HG02981 (cell line): Measurements from ENCODE around the gene PRR12.

Experiments used
- ATAC-seq: cut with Tn5 transposase; IDR thresholded peaks from one replicate; pipeline ENCODE4 v1.9.1; 2021; ENCODE audit warnings: mild to moderate bottlenecking, moderate library complexity; ENCODE audit not compliant: unreplicated experiment

The PRR12 gene

DNA sequence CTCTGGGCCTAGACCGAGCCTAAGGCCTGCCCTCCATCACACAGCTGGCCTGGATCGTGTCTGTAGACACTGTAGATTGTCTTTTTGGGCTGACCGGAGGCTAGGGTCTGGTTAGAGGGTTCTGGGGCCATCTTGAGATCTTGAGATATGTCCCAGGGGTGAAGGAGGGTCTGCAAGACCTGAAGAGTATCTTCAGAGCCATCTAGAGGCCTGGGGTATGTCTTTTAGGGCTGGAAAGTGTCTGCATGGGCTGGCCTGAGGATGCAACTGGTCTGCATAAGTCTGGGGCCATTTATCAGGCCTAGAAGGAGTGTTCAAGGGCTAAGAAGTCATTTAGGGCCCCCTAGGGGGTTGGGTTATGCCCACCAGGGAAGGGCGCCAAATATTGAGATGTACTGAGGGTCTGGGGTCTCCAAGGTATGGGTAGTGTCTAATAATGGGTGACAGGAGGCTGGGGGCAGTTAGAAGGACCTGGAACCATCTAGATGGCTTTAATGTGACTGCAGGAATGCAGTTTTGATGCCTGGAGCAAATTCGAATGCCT is 51.6 kb downstream of the PRR12 start:
- no peak for ATAC-seq

GRCh38 chr19:49643466-49643865 is 52.5 kb downstream of the PRR12 start:
- ATAC-seq = no peak

DNA sequence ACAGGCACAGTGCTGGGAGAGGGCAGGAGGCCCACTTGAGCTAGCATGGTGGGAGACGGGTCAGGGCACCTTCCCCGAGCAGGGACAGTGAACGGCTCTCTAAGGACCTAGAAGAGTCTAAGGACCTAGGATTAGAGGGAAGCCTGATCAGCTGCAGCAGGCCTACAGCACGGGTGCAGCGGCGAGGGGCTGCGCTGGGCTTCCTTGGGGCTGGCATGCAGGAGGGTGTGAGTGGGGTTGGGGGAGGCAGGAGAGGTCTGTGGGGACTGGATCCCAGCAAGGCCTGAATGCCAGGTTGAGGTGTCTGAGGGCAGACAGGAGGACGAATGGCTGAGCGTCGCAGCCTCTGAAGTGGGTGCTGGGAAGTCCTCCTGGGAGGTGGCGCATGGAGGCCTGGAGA is 54.6 kb downstream of the PRR12 start:
- ATAC-seq = no peak

- no peak for ATAC-seq
These were observed 55.0 kb downstream of the PRR12 start for GRCh38 chr19:49645995-49646394.

DNA sequence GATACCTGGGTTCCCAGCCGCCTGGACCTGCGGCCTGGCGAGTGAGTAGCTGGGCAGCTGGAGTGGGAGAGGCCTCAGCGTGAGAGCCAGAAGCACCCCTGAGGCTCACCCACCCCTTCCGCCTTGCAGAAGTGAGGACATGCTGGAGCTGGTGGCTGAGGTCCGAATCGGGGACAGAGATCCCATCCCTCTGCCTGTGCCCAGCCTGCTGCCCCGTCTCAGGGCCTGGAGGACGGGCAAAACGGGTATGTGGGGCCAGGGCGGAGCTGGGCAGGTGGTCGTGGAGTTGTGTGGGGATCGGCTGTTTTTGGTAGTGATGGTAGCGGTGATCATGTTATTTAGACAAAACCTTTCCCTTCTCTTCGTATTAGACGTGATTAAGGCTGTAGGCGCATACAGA is 55.6 kb downstream of the PRR12 start:
- ATAC-seq = no peak

DNA sequence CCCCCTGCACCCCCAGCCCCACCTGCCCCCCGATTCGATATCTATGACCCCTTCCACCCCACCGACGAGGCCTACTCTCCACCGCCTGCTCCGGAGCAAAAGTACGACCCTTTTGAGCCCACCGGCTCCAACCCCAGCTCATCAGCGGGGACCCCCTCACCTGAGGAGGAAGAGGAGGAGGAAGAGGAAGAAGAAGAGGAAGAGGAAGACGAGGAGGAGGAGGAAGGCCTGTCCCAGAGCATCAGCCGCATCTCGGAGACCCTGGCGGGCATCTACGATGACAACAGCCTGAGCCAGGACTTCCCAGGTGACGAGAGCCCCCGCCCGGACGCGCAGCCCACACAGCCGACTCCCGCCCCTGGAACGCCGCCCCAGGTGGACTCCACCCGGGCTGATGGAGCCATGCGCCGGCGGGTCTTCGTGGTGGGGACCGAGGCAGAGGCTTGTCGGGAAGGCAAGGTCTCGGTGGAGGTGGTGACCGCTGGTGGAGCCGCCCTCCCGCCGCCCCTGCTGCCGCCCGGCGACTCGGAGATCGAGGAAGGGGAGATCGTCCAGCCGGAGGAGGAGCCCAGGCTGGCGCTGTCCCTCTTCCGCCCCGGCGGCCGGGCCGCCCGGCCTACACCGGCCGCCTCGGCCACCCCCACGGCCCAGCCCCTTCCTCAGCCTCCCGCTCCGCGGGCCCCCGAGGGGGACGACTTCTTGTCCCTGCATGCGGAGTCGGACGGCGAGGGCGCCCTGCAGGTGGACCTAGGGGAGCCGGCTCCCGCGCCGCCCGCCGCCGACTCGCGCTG is 60.2 kb downstream of the PRR12 start:
- no peak for ATAC-seq

GRCh38 chr19:49651820-49652550 is 61.0 kb downstream of the PRR12 start:
- no peak for ATAC-seq

DNA sequence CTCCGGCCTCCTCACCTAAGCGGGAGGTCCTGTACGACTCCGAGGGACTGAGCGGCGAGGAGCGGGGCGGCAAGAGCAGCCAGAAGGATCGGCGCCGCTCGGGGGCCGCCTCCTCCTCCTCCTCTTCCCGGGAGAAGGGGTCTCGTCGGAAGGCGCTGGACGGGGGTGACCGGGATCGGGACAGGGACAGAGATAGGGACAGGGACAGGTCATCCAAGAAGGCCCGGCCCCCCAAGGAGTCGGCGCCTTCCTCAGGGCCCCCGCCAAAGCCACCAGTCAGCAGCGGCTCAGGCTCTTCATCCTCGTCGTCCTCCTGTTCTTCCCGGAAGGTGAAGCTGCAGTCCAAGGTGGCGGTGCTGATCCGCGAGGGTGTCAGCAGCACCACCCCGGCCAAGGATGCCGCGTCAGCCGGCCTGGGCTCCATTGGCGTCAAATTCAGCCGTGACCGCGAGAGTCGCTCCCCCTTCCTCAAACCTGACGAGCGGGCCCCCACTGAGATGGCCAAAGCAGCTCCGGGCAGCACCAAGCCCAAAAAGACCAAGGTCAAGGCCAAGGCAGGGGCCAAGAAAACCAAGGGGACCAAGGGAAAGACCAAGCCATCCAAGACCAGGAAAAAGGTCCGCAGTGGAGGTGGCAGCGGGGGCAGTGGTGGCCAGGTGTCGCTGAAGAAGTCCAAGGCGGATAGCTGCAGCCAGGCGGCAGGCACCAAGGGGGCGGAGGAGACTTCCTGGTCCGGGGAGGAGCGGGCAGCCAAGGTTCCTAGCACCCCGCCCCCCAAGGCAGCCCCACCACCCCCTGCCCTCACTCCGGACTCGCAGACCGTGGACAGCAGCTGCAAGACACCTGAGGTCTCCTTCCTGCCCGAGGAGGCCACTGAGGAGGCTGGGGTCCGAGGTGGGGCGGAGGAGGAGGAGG is 61.8 kb downstream of the PRR12 start:
- ATAC-seq = no peak

GRCh38 chr19:49653466-49653806 is 62.5 kb downstream of the PRR12 start:
- ATAC-seq = no peak

DNA sequence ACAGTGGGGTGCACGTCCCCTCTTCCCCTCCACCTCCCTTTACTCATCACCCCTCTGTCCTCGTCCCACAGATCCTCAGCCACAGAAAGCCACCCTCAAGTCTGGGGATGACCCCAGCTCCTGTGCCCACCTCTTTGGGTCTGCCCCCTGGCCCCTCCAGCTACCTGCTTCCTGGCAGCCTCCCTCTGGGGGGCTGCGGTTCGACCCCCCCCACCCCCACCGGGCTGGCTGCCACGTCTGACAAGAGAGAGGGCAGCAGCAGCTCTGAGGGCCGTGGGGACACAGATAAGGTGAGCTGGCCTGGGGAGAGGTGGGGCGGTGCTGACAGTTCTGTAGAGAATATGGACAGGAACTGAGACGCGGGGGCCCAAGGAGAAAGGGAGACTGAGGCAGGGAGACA is 63.6 kb downstream of the PRR12 start:
- no peak for ATAC-seq

GRCh38 chr19:49655570-49656455 is 64.8 kb downstream of the PRR12 start:
- no peak for ATAC-seq

DNA sequence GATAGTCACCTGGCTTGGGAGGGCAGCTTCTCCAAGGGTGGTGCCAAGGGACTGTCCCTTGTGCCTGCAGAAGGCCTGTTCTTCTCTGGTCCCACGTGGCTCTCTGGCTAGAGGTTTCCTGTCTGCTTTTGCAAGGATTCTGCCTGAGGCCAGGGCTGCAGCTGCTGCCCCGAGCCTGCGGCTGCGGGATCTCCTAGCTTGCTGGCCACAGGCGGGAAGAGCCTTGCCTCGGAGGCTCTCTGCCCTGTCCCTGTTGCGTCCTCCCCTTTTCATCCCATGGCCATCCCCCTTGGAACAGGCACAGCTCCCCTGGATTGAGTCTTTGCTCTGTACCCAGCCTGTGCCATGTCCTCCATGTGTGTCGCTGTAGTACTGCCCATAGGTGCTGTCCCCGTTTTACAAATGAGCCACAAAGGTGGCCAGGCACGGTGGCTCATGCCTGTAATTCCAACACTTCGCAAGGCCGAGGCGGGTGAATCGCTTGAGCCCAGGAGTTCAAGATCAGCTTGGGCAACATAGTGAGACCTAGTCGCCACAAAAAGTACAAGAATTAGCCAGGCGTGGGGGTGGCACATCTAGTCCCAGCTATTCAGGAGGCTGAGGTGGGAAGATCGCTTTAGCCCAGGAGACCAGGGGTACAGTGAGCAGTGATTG is 65.6 kb downstream of the PRR12 start:
- no peak for ATAC-seq

GRCh38 chr19:49657493-49658138 is 66.6 kb downstream of the PRR12 start:
- ATAC-seq = no peak

GRCh38 chr19:49658139-49658517 is 67.1 kb downstream of the PRR12 start:
- ATAC-seq = no peak

DNA sequence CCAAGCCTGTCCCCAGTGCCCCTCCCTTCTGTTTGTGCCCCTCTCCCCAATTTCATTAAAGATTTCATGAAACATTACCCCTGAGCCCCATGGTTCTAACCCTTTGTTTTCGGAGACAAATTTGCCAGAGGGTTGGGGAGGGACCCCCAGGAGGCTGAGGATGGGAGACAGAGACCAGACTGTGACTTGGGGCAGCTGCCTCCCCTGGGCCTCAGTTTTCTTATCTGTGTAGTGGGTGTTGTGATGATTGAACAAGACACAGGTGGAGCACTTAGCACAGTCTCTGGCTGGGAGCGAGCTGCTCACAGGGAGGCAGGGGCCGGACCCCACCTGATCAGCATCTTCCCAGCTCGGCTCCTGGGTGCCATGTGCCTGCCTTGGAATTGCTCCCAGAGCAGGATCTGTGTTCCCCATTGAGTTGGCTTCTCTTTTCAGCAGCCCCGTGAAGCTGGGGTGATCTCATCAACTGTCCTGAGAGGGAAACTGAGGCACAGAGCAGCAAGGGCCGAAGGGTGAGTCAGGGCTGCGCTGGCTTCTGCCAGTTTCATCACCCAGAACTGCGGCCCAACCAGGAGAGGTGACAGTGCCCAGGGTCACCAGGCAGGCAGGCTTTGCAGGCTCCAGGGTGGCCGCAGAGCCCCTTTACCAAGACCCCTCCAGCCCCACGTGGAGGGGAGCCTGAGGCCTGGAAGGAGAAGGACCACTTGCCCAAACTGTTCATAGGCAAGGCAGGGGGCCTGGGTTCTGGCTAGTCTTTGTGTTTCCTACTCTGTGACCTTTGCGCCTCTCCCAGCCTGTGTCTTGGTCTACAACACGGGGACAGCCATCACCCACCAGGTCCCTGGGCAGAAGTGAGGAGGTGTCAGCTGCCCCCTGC is 67.8 kb downstream of the PRR12 start:
- no peak for ATAC-seq

DNA sequence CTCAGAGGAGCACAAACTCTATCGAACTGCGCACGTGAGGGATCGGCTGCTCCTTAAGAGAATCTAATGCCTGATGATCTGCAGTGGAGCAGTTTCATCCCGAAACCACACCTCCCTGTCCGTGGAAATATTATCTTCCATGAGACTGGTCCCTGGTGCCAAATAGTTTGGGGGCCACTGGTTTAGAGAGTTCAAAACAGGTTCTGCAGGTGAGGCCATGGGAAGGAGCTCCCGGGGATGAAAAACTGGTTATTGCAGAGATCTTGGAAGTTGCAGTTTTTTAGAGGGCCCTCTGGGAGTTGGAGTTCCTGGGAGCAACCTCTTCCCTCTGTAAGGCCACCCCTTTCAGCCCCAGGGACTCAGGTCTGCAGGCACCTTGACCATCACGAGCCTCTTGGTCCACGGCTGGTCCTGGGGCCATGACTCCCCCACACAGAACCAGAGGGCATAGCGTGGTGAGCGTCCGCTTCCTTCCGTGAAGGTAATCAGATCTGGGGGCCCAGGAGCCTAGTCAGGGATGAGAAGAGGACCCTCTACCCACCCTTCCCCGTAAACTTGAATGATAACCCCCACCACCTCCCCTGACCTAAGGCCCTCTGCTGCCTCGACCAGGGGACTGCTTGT is 69.5 kb downstream of the PRR12 start:
- no peak for ATAC-seq

GRCh38 chr19:49662011-49662410 is 71.0 kb downstream of the PRR12 start:
- no peak for ATAC-seq

GRCh38 chr19:49663224-49663623 is 72.2 kb downstream of the PRR12 start:
- no peak for ATAC-seq
